HG02938 (cell line): ENCODE measurements around the gene LSP1.
"Not testable (repeated sequence)": the region's sequence is repeated elsewhere in the genome, so short reads cannot be mapped to it uniquely, and the experiment has no call there.

ENCODE experiments used
- ATAC-seq: cut with Tn5 transposase; IDR thresholded peaks from one replicate; pipeline ENCODE4 v1.9.1; 2021; ENCODE audit warnings: mild to moderate bottlenecking, moderate library complexity; ENCODE audit not compliant: unreplicated experiment

The LSP1 gene

GRCh38 chr11:1875093-1875850 is 22.4 kb downstream of the LSP1 start:
- ATAC-seq = no peak

- not testable (repeated sequence) for ATAC-seq
Observed at GRCh38 chr11:1875851-1876301, 23.0 kb downstream of the LSP1 start.

DNA sequence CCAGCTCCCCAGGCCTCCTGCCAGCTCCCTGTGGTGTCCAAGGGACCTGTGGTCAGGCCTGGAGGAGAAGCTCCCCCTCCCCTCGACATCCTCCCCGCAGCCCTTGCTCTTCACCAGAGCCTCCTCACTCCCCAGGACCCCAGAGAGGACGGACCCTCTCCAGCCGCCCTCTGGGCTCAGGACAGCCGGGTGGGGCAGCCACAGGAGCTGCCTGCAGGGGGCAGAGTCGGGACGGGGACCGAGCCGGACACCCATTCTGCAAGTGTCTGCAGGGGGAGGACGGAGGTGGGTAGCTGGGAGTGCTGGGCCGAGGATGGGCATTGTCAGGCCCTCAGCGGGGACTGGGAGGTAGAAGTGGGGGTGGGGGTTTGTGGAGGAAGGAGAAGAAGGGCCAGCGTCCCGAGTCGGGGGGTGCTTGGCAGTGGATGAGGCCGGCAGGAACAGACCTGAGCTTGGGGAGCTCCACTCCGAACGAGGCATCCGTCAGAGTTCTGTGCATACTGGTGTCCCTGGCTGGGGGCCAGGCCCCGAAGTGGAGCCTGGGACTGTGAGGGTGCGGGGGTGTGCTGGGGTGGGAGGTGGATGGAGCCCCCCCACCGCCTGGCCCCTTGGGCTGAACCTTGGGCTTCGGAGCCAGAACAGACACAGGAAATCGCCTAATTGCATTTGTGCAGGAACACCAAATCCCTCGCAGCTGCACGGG is 23.6 kb downstream of the LSP1 start:
- no peak for ATAC-seq

GRCh38 chr11:1877211-1878136 is 24.6 kb downstream of the LSP1 start:
- no peak for ATAC-seq

GRCh38 chr11:1878137-1879031 is 25.5 kb downstream of the LSP1 start:
- no peak for ATAC-seq

GRCh38 chr11:1879342-1879940 is 26.6 kb downstream of the LSP1 start:
- no peak for ATAC-seq

DNA sequence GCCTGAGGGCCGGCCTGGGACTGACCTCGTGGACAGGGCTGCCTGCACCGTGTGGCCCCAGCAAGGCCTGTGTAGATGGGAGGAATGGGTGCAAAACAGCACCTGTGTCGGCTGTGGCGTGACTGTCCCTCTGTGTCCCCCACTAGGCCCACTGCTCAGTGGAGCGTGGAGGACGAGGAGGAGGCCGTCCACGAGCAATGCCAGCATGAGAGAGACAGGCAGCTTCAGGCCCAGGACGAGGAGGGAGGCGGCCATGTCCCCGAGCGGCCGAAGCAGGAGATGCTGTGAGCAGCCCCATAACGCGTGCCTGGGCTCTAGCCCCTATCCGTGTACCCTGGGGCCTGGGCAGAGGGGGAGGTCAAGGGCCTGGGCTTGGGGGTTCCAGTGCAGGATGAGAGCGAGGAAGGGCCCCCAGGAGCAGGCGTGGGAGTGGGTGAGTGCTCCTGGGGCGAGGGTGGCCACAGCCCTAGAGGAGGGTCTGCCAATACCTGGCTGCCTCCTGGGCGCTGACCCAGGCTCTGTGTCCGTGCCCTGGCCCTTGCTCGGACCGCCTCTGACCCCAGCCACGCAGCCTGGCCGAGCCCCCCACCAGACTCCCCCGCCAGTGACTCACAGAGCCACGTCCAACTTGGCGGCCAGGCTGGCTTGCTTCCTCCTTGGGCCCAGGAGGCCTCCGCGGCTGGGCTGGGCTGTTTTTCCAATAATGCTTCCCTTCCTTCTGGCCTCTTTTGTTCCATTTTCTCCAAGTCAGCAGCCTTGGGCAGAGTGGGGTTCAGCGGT is 27.2 kb downstream of the LSP1 start:
- no peak for ATAC-seq

- no peak for ATAC-seq
Observed at GRCh38 chr11:1880746-1881441, 28.0 kb downstream of the LSP1 start.

DNA sequence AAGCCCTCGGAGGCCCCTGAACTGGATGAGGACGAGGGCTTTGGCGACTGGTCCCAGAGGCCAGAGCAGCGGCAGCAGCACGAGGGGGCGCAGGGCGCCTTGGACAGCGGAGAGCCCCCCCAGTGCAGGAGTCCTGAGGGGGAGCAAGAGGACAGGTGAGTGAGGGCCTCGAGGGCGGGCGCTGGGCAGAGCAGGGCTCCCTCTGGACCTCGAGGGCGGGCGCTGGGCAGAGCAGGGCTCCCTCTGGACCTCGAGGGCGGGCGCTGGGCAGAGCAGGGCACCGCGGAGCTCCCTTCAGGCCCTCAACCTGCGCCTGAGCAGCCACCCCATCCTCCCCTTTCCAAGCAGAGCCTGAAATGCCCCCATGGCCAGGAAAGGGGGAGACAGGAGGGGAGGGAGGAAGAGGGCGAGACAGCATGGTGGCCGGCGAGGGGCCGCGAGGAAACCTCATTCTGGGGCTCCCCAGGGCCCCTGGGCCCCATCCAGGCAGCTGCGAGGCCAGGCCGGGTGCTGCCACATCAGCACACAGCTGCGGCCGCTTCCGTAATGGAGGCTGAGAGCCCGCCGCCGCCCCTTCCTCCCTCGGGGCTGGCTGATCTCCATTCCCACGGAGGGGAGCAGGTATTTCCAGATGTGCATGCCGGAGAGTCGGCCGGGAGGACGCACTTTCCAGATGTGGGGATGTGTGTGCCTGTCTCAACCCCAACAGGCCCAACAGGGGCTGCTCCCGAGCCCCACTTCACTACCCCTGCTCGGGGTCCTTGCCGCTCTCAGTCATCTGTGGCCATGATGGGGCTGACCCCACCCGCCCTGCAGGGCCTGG is 28.8 kb downstream of the LSP1 start:
- no peak for ATAC-seq

DNA sequence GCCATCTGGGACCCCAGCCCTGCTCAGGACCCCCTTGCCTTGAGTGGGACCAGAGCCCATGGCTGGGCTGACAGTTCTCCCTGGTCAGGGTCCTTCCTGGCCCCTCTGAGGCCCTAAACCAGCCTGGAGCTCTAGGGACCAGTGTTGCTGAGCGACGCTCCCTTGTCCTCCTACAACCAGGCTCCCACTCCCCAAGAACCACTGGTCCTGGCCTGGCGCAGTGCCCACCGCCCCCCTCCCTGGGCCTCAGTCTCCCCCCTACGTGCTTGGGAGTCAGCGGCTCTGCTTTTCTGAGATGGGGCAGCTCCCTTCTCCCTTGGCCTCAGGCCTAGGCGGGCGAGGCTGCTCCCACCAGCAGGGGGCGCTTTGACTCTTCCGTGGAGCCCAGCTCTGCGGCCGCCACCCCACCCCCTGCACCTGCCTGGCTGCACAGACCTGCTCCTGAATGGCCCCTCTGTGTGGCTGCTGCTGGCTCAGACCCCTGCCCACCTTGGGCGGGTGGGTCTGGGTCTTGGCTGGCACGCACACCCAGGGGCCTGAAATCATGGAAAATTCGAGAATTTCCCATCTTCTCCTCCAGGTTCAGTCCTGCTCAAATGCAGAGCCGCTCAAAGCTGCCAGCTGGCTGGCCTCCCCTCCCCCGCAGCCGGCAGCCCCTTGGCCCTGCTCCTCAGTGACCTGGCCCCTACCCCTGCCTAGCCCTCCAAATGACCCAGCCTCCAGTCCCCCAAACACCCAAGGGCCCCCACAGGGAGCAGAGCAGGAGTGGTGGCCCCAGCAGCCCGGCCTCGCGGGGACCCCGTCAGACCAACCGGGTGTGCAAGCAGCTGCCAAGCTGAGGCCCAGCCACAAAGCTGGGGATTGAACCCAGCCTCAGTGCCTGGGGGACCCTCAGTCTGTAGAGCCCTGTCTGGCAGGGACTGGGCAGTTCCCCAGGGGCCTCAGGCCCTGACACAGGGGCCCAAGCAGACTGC is 29.7 kb downstream of the LSP1 start:
- no peak for ATAC-seq

- ATAC-seq = no peak
Observed at GRCh38 chr11:1883346-1884302, 30.7 kb downstream of the LSP1 start.

GRCh38 chr11:1884303-1884700 is 31.4 kb downstream of the LSP1 start:
- no peak for ATAC-seq

DNA sequence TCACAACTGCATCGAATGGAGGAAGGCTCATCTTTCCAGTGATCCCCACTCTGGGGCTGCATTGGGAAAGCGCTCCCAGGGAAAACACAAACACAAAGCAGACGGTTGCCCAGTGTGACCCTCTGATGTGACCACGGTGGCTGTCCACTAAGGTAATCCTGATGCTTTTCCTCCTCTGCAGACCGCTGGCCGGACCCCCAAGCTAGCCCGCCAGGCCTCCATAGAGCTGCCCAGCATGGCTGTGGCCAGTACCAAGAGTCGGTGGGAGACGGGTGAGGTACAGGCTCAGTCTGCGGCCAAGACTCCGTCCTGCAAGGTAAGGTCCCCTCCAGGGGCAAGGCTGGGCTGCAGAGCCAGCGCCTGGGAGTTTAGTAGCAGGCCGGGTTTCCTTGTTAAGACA is 33.7 kb downstream of the LSP1 start:
- not testable (repeated sequence) for ATAC-seq

DNA sequence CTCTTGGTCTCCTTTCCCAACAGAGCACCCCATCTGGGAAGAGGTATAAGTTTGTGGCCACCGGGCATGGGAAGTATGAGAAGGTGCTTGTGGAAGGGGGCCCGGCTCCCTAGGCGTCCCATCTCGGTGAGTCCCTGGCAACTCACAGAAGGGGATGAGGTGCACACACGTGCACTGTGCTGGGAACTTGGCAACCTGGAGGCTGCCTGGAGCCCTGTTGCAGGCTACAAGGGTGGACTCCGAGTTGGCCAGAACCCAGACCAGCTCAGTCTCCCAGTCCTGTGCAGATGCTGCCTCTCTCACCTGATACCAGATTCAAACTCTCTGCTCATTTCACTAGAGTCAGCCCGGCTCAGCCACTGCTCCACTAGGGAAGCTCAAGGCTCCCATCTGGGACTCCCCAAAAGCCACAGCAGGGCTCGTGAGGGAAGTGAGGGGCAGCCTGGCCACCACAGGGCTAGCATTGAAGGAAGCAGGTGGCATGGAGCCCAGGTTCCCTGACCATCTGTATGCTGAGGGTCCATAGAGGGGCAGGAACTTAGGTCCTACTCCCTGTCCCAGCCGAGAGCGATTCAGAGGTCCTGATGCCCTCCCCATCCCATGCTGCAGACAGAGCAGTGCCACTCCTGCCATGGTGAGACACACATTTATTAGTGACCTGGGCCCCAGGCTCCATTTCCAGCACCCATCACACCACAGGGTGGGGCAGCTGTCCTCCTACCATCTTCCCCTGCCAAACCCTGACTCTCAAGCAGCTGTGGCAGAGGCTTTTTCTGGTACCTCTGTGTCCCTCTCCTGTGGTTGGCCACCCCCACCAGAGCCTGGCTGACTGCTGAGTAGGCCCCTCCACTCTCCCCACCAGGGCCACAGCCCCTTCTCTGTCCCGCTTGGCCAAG is 34.8 kb downstream of the LSP1 start:
- no peak for ATAC-seq
